GM21529 (cell line): ENCODE data around the gene SHMT1.
"Not testable (repeated sequence)": the region's sequence is repeated elsewhere in the genome, so short reads cannot be mapped to it uniquely, and the experiment has no call there.

Experiments
- ATAC-seq: cut with Tn5 transposase; IDR thresholded peaks from one replicate; pipeline ENCODE4 v1.9.1; 2021; ENCODE audit not compliant: unreplicated experiment

Gene SHMT1

GRCh38 chr17:18378614-18379013 is 15.3 kb upstream of the SHMT1 start:
- not testable (repeated sequence) for ATAC-seq

GRCh38 chr17:18378205-18378505 is 14.8 kb upstream of the SHMT1 start:
- no peak for ATAC-seq

GRCh38 chr17:18377437-18378204 is 14.3 kb upstream of the SHMT1 start, which contains the start of gene EVPLL:
TSS of gene EVPLL (plus strand) at chr17:18377778. CDS start at chr17:18380938, 3,160 bp downstream.
- ATAC-seq = no peak

GRCh38 chr17:18374216-18374615 is 10.9 kb upstream of the SHMT1 start:
- ATAC-seq = no peak

GRCh38 chr17:18373181-18373580 is 9.8 kb upstream of the SHMT1 start:
- not testable (repeated sequence) for ATAC-seq

- no peak for ATAC-seq
Observed at GRCh38 chr17:18371455-18371854, 8.1 kb upstream of the SHMT1 start.

GRCh38 chr17:18370761-18371160 is 7.4 kb upstream of the SHMT1 start:
- ATAC-seq = no peak

- no peak for ATAC-seq
Observed at GRCh38 chr17:18368946-18369345, 5.6 kb upstream of the SHMT1 start.

GRCh38 chr17:18364166-18364565 is 816 bp upstream of the SHMT1 start:
- ATAC-seq = no peak

GRCh38 chr17:18362698-18363100 is 651 bp downstream of the SHMT1 start:
- ATAC-seq = no peak

- no peak for ATAC-seq
Observed at GRCh38 chr17:18361837-18362697, 1.3 kb downstream of the SHMT1 start.

- ATAC-seq = no peak
Observed at GRCh38 chr17:18360518-18360917, 2.8 kb downstream of the SHMT1 start.

- ATAC-seq = no peak
Observed at GRCh38 chr17:18356624-18357023, 6.7 kb downstream of the SHMT1 start.

- no peak for ATAC-seq
Observed at GRCh38 chr17:18353541-18353940, 9.8 kb downstream of the SHMT1 start.

GRCh38 chr17:18344021-18344420 is 19.3 kb downstream of the SHMT1 start:
- ATAC-seq = no peak

GRCh38 chr17:18339933-18340332 is 23.4 kb downstream of the SHMT1 start:
- no peak for ATAC-seq

- ATAC-seq = not testable (repeated sequence)
Observed at GRCh38 chr17:18338158-18338557, 25.2 kb downstream of the SHMT1 start.

GRCh38 chr17:18332909-18333489 is 30.4 kb downstream of the SHMT1 start:
- ATAC-seq = no peak

GRCh38 chr17:18331879-18332278 is 31.5 kb downstream of the SHMT1 start:
- ATAC-seq = no peak

GRCh38 chr17:18328643-18329204 is 34.6 kb downstream of the SHMT1 start:
- ATAC-seq = no peak

- ATAC-seq = no peak
Observed at GRCh38 chr17:18327556-18327955, 35.8 kb downstream of the SHMT1 start.
